HG03139 (cell line): ENCODE results near the gene ZNF827.

Experiments
- ATAC-seq: cut with Tn5 transposase; IDR thresholded peaks from one replicate; pipeline ENCODE4 v1.9.1; 2021; ENCODE audit not compliant: unreplicated experiment

The ZNF827 gene

GRCh38 chr4:145829629-145830395 is 108.8 kb downstream of the ZNF827 start:
- ATAC-seq = peak; percentile 45

GRCh38 chr4:145828802-145829485 is 109.7 kb downstream of the ZNF827 start:
- ATAC-seq = peak; percentile 58

DNA sequence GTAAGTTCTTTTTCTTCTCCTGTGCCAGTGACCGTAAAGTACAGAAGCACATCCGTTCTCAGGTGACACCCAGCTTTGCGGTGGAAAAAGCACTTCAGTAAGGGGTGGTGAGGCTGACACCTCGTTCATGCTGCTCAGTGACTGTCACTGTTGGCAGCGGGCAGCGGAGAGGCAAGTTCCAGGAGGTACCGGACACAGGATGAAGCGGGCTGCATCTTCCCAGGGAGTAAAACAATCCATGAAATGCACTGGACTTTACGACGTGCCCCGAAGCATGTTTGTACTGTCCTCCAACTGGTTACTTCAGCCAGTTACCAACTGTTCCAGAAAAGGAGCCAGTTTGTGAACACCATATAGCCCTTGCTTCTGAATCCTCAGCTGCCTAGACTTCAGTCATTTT is 110.7 kb downstream of the ZNF827 start:
- ATAC-seq = no peak

GRCh38 chr4:145825255-145825654 is 113.4 kb downstream of the ZNF827 start:
- ATAC-seq = no peak

GRCh38 chr4:145824463-145824862 is 114.2 kb downstream of the ZNF827 start:
- ATAC-seq = no peak

DNA sequence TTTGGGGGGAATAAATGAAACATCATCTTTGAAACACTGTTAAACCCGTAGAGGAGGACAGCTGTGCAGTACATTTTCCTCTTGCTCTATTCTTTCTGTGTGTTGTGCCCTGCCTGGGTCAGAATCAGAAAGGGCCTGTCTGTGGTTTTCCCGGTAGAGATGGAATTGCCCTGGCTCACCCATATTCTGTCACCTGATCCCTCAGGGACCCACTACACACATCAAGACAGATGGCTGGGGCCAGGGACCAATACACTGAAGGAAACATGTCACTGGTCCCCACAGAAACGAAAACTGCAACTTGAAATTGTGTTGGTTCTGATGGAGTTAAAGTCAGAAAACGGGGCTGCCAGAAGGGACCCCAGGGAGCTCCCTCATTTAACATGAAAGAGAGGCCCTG is 114.9 kb downstream of the ZNF827 start:
- ATAC-seq = no peak

GRCh38 chr4:145822581-145822980 is 116.0 kb downstream of the ZNF827 start:
- no peak for ATAC-seq

GRCh38 chr4:145822181-145822580 is 116.4 kb downstream of the ZNF827 start:
- ATAC-seq = no peak

DNA sequence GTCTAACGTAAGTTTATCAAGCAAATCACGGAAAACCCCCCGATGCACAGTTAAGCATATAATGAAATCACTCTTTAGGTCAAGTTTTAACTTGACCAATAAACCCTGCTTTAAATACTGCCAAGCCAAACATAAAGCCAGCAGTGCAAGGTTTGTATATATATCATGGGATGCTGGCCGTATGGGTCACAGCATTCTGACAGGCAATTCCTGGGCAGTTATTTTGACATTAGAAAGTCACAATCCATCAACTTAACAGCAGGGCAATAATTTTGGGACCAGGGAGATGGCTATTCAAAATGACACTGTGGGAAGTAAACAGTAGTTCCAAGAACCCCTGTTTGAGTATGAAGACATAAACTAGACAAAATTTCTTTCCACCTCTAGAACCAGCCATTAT is 116.9 kb downstream of the ZNF827 start:
- ATAC-seq = no peak

DNA sequence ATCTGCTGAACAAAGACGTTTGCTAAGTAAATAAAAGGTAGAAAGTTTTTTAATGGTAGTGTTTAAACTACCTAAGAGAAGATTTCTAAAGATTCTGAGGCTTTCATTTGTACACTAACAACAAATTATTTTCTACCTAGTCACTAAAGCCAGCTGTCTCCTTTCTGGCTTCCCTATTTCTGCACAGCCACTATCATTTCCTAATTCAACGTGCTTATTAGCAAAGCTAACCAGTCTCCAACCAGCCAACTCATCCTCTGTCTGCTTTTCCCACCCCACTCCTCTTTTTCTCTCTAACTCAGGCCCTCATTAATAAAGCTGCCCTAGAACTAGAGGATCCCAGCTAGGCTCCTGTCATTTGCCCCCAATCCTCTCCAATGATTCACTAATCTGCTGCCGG is 118.2 kb downstream of the ZNF827 start:
- no peak for ATAC-seq

- ATAC-seq = peak; percentile 39
Observed at GRCh38 chr4:145819853-145820181, 118.8 kb downstream of the ZNF827 start.

GRCh38 chr4:145819101-145819852 is 119.3 kb downstream of the ZNF827 start:
- no peak for ATAC-seq

DNA sequence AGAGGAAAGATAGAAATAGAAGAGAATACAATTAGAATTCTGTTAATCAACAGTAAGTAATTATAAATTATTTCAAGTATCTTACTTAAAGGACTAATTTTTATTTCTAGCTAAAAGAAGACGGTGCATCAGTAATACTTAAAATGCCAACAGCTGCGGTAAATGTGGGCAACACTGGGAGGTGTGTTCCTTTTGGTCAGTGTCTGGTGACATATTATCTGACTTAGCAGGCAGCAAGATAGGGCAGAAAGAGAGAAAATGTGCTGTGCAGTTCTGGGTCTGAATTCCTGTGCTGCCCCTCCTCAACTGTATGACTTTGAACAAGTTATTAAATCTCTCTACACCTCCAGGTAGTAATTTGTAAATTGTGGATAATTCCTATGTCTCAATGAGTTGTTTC is 120.6 kb downstream of the ZNF827 start:
- ATAC-seq = no peak

DNA sequence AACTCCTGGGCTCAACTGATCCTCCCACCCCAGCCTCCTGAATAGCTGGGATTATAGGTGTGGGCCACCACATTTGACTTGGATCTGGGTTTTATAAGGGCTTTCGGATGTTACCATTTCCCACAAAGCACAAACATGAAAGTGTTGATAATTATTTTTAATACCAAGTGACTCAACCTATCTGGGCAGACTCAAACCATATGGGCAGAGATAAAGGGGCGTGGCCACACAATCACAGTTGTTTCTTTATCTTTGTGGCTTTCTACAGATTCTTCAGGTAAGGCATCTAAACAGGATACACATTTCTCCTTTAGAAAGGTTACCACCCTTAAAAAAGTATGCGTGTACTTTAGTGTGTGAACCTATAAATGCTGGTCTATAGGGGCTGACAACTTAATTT is 122.5 kb downstream of the ZNF827 start:
- ATAC-seq = no peak

DNA sequence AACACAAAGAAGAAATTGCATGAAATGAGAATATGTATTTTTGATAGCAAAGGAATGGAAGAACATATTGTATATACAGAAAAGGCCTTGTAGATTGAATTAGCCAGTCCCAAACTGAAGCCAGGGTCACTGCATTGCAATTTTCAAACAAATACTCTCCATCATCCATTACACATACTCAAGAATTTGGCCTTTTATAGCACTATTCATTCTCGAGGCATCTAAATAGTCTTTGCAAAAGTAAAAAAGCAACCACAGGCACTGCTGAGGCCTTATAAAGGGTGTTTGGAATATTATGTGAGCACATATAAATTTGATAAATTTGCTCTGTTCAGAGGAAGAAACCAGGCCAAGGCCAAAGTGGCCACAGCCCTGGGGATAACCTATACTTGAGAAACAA is 123.0 kb downstream of the ZNF827 start:
- no peak for ATAC-seq

- ATAC-seq = no peak
Observed at GRCh38 chr4:145815027-145815612, 123.5 kb downstream of the ZNF827 start.

GRCh38 chr4:145814246-145814645 is 124.4 kb downstream of the ZNF827 start:
- ATAC-seq = no peak

GRCh38 chr4:145812919-145813318 is 125.7 kb downstream of the ZNF827 start:
- no peak for ATAC-seq

GRCh38 chr4:145808848-145809512 is 129.6 kb downstream of the ZNF827 start:
- no peak for ATAC-seq

DNA sequence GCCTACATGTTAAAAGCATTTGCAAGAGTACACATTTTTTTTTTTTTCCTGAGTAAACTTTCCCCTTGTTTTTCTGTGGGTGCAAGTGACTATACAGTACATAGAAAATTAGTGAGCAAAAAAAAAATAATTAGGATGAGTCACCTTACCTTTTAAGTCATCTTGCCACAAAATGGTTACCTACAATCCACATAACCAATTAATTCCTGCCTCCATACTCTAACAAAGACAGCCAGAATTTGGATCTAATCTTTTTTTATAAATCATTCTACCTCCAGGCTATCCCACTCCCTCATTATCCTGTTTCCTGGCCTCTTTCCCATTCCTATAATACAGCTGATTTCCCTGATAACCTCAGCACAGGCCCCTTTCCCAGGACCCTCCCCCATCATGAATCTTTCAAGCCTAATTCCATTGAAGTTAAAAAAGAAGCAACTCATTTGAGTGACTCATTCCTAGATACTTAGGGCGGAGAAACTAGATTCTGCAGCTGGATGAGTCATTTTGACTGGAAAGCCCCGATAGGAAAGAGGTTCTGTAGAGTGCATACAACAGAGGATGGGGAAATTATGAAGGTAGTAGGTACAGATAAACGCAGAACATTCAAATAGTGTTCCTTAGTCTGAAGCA is 130.5 kb downstream of the ZNF827 start:
- peak; percentile 50 for ATAC-seq

DNA sequence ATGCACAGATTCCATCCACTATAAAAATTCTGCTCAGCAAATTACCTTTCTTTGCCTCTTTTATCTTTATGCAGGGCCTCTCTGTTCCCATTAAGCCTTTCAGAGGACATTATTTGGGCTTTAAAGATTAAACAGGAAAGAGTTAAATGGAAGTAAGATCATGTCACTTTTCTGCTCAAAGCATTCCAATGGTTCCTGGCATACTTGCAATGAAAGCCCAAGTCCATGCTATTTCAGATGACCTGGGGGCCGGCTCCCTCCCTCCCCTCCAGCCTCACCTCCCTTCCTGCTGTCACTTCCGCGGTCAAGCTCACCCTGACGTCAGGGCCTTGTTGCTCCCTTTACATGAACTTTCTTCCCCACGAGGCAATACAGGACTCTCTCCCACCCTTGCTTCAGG is 133.1 kb downstream of the ZNF827 start:
- ATAC-seq = no peak
